Panc1 (cell line): ENCODE results near the gene ARHGAP44.

Experiments
- CTCF ChIP-seq: fragments of 450-650 bp; IDR thresholded peaks from 2 replicates; pipeline ENCODE4 v1.5.1; 2017; ENCODE audit warnings: mild to moderate bottlenecking
- POLR2AphosphoS5 ChIP-seq: IDR thresholded peaks from 2 replicates; pipeline ENCODE4 v1.6.1; 2012; ENCODE audit warnings: mild to moderate bottlenecking, low read depth, low read length, moderate library complexity
- REST ChIP-seq, 2 experiments: IDR thresholded peaks; 2 replicates each; pipeline ENCODE4 v1.6.1; 2011 to 2012; ENCODE audit warnings: low read depth in 2 of 2, control low read depth in 1 of 2, low read length in 1 of 2, mild to moderate bottlenecking in 1 of 2, moderate library complexity in 1 of 2; ENCODE audit not compliant: insufficient read depth in 1 of 2
- SIN3A ChIP-seq: IDR thresholded peaks from 2 replicates; pipeline ENCODE4 v1.6.1; 2012; ENCODE audit warnings: low read depth, mild to moderate bottlenecking, low read length, moderate library complexity, borderline replicate concordance; ENCODE audit not compliant: insufficient read depth
- TCF7L2 ChIP-seq: IDR thresholded peaks from 2 replicates; pipeline ENCODE4 v1.6.1; 2011; ENCODE audit warnings: mild to moderate bottlenecking, low read depth, low read length, inconsistent platforms

GRCh38 chr17:12856416-12856815 lies 67.1 kb downstream of the ARHGAP44 start:
- TF ChIP-seq CTCF: no peak
- no peak for TF ChIP-seq TCF7L2
- TF ChIP-seq POLR2AphosphoS5: no peak
- TF ChIP-seq SIN3A: no peak
- no peak for TF ChIP-seq REST (IDR thresholded peaks at IDR 0.05; ENCODE audit: insufficient read depth in 1 of 2, low read depth in 2 of 2, low read length in 1 of 2)
